ENCODE results near the gene ZDHHC24. TPM values are rescaled to one million over a fixed set of nuclear protein-coding genes. Genes with fewer than 3 reads are reported as not detected.
A peak's percentile ranks its signal among the peaks of the same experiment; 100 is the strongest.

The ZDHHC24 gene
- total RNA-seq, 1 experiment from 2014 or later, result 29.5 TPM

DNA sequence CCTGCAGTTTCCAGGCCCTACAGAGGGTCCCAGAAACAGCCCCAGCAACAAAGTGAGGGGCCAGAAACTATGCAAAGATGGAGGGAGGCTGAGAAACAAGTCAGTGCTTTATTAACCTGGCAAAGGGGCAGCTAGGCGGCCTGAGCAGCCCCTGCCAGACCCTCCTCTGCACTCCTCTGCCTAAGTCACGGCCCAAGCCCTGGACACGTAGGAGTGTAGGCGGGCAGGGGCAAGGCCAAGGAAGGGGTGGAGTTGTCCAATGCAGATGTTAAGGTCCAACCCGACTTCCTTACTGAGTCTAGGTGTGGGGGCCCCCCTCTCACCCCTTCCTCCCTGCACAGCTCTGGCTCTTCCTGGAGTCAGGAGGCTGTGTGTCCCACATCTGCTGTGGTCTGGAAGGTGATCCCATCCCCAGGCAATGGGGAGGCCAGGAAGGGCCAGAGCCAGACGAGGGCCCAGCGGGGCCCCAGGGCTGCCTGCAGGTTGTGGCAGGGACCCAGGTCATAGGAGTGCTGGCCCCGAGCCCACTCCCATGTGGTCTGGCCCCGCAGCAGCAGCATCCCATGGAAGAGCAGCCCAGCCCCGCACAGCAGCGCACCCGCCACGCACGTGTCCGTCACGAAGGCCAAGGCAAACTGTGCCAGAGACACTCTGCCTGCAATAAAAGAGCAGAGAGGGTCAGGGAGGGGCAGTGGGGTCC lies 6.5 kb downstream of the ZDHHC24 start:
- DNase-seq (ENCODE audit: low read depth, low spot score) (no peak), ATAC-seq (peak; percentile 8; the same call in 1 of the 2 replicates)
- CTCF ChIA-PET, result no interaction called here
- in situ Hi-C loops (cut with HindIII; ENCODE audit: low pct_unique_long_range_greater_than_20kb, low sequenced_read_pairs), result no loop called here
- Histone ChIP-seq H3K4me1 (ENCODE audit: control insufficient read depth, insufficient read depth, low read length) (no peaks in the 10 kb centered on the region), H3K27ac (ENCODE audit: low read length) (no peak overlapping the region), H3K27me3 (ENCODE audit: control insufficient read depth, insufficient read depth, low read length) (no peaks in the 10 kb centered on the region), H3K4me3 (ENCODE audit: low read depth in 2 of 2, low read length in 2 of 2) (no peak overlapping the region), H3K9me3 (ENCODE audit: control insufficient read depth, insufficient read depth, low read depth, low read length) (no peaks in the 10 kb centered on the region), H3K36me3 (ENCODE audit: control insufficient read depth, insufficient read depth, low read length) (peaks cover 2% of the 10 kb centered on the region; the same call in 1 of the 2 replicates)
- TF ChIP-seq POLR2AphosphoS5 (IDR thresholded peaks at IDR 0.05; ENCODE audit: low read depth, low read length) (no peak), SIN3A (IDR thresholded peaks at IDR 0.05; ENCODE audit: borderline replicate concordance, insufficient read depth, low read depth, low read length) (no peak), TCF7L2 (IDR thresholded peaks at IDR 0.05; ENCODE audit: low read depth, low read length) (no peak)
- TF ChIP-seq, protein P1, sequence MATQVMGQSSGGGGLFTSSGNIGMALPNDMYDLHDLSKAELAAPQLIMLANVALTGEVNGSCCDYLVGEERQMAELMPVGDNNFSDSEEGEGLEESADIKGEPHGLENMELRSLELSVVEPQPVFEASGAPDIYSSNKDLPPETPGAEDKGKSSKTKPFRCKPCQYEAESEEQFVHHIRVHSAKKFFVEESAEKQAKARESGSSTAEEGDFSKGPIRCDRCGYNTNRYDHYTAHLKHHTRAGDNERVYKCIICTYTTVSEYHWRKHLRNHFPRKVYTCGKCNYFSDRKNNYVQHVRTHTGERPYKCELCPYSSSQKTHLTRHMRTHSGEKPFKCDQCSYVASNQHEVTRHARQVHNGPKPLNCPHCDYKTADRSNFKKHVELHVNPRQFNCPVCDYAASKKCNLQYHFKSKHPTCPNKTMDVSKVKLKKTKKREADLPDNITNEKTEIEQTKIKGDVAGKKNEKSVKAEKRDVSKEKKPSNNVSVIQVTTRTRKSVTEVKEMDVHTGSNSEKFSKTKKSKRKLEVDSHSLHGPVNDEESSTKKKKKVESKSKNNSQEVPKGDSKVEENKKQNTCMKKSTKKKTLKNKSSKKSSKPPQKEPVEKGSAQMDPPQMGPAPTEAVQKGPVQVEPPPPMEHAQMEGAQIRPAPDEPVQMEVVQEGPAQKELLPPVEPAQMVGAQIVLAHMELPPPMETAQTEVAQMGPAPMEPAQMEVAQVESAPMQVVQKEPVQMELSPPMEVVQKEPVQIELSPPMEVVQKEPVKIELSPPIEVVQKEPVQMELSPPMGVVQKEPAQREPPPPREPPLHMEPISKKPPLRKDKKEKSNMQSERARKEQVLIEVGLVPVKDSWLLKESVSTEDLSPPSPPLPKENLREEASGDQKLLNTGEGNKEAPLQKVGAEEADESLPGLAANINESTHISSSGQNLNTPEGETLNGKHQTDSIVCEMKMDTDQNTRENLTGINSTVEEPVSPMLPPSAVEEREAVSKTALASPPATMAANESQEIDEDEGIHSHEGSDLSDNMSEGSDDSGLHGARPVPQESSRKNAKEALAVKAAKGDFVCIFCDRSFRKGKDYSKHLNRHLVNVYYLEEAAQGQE (IDR thresholded peaks at IDR 0.05; ENCODE audit: insufficient read depth in 1 of 2, low read depth in 2 of 2, low read length in 1 of 2), result no peak
- TF ChIP-seq, protein P2, sequence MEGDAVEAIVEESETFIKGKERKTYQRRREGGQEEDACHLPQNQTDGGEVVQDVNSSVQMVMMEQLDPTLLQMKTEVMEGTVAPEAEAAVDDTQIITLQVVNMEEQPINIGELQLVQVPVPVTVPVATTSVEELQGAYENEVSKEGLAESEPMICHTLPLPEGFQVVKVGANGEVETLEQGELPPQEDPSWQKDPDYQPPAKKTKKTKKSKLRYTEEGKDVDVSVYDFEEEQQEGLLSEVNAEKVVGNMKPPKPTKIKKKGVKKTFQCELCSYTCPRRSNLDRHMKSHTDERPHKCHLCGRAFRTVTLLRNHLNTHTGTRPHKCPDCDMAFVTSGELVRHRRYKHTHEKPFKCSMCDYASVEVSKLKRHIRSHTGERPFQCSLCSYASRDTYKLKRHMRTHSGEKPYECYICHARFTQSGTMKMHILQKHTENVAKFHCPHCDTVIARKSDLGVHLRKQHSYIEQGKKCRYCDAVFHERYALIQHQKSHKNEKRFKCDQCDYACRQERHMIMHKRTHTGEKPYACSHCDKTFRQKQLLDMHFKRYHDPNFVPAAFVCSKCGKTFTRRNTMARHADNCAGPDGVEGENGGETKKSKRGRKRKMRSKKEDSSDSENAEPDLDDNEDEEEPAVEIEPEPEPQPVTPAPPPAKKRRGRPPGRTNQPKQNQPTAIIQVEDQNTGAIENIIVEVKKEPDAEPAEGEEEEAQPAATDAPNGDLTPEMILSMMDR (IDR thresholded peaks at IDR 0.05), result no peak
- POLR2A ChIA-PET, result no interaction called here
- intact Hi-C loops (cut with micrococcal nuclease; ENCODE audit: unreplicated experiment), result no loop called here
- no TSS peak for BruUV-seq (replicated peaks)

DNA sequence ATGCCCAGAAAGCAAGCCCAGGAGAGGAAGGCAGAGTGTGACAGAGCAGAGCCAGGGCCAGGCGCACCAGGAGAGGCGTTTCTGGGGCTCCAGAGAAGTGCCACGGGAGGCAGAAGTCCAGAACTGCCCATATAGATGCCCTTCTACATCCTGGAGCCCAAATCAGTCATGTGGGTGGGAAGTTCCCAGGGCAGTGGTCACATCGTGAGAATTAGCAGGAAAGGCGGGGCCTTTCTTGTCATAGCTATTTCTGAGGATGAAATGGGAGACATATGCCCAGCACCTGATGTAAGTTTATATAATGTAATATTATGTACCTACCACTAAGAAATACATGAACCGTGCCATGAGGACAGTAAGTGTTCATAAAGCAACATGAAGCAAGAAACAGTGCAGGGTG lies 13.1 kb downstream of the ZDHHC24 start:
- Histone ChIP-seq H3K4me3 (ENCODE audit: low read depth in 2 of 2, low read length in 2 of 2) (no peak overlapping the region), H3K4me1 (ENCODE audit: control insufficient read depth, insufficient read depth, low read length) (no peaks in the 10 kb centered on the region), H3K27me3 (ENCODE audit: control insufficient read depth, insufficient read depth, low read length) (no peaks in the 10 kb centered on the region), H3K27ac (ENCODE audit: low read length) (no peak overlapping the region), H3K9me3 (ENCODE audit: control insufficient read depth, insufficient read depth, low read depth, low read length) (no peaks in the 10 kb centered on the region), H3K36me3 (ENCODE audit: control insufficient read depth, insufficient read depth, low read length) (no peaks in the 10 kb centered on the region)
- CTCF ChIA-PET, result no interaction called here
- intact Hi-C loops (cut with micrococcal nuclease; ENCODE audit: unreplicated experiment) (no loop called here), in situ Hi-C loops (cut with HindIII; ENCODE audit: low pct_unique_long_range_greater_than_20kb, low sequenced_read_pairs) (no loop called here)
- ATAC-seq, result no peak
- POLR2A ChIA-PET, result no interaction called here
- TF ChIP-seq POLR2AphosphoS5 (IDR thresholded peaks at IDR 0.05; ENCODE audit: low read depth, low read length), result no peak
- no peak for TF ChIP-seq SIN3A (IDR thresholded peaks at IDR 0.05; ENCODE audit: borderline replicate concordance, insufficient read depth, low read depth, low read length)
- TF ChIP-seq, protein P2 (IDR thresholded peaks at IDR 0.05), result no peak
- no peak for TF ChIP-seq TCF7L2 (IDR thresholded peaks at IDR 0.05; ENCODE audit: low read depth, low read length)
- no TSS peak for BruUV-seq (replicated peaks)
- no peak for DNase-seq (ENCODE audit: low read depth, low spot score)

Measured in Panc1 (cell line).